Glomerular visceral epithelial cell (primary cell): Measurements from ENCODE around the gene UXS1.

Experiments used
- DNase-seq: peaks from one replicate; pipeline ENCODE4 v3.0.0-alpha.2; 2016; ENCODE audit errors: extremely low spot score

UXS1 gene

GRCh38 chr2:106053116-106053515 is 141.0 kb downstream of the UXS1 start:
- peak; percentile 67 for DNase-seq

GRCh38 chr2:106044859-106045258 is 149.2 kb downstream of the UXS1 start:
- no peak for DNase-seq

- no peak for DNase-seq
Observed at GRCh38 chr2:106044021-106044420, 150.1 kb downstream of the UXS1 start.
